Lung (tissue), 12 donors: ENCODE results near the gene TPMT. TPM values are rescaled to one million over a fixed set of nuclear protein-coding genes. Genes with fewer than 3 reads are reported as not detected.

Experiments
- ATAC-seq: fragments of 200-7000 bp; cut with Tn5 transposase; one replicate; pipeline ENCODE4 v1.9.1; 2020; ENCODE audit warnings: moderate number of reproducible peaks; ENCODE audit not compliant: insufficient read depth, low FRiP score
- DNase-seq, 3 donors: peaks; one replicate each; pipeline ENCODE4 v3.0.0-alpha.2; 2013 to 2017
- H3K27ac ChIP-seq, 2 donors: one replicate each; pipeline ENCODE4 v1.5.1; 2013; ENCODE audit warnings: mild to moderate bottlenecking in 2 of 2, moderate library complexity in 2 of 2, control low read depth in 1 of 2, inconsistent platforms in 1 of 2, low read depth in 1 of 2, low read length in 1 of 2
- H3K27me3 ChIP-seq, 3 donors: one replicate each; pipeline ENCODE4 v1.5.1; 2013; ENCODE audit warnings: low read length in 2 of 3; ENCODE audit not compliant: control insufficient read depth in 3 of 3, insufficient read depth in 3 of 3
- H3K36me3 ChIP-seq, 4 donors: one replicate each; pipeline ENCODE4 v1.5.1; 2013; ENCODE audit warnings: low read length in 4 of 4, mild to moderate bottlenecking in 1 of 4, moderate library complexity in 1 of 4; ENCODE audit not compliant: control insufficient read depth in 4 of 4, insufficient read depth in 4 of 4
- H3K4me1 ChIP-seq, 5 donors: one replicate each; pipeline ENCODE4 v1.5.1; 2013; ENCODE audit warnings: low read length in 5 of 5, mild to moderate bottlenecking in 2 of 5, moderate library complexity in 1 of 5; ENCODE audit not compliant: control insufficient read depth in 5 of 5, insufficient read depth in 5 of 5
- H3K4me3 ChIP-seq: one replicate; pipeline ENCODE4 v1.5.1; 2013; ENCODE audit warnings: mild to moderate bottlenecking, control low read depth, moderate library complexity
- H3K9ac ChIP-seq, 2 donors: one replicate each; pipeline ENCODE4 v1.5.1; 2013; ENCODE audit warnings: low read length in 2 of 2, control low read depth in 1 of 2; ENCODE audit not compliant: insufficient read depth in 1 of 2
- H3K9me3 ChIP-seq, 4 donors: one replicate each; pipeline ENCODE4 v1.5.1; 2013; ENCODE audit warnings: low read length in 3 of 4, mild to moderate bottlenecking in 1 of 4, moderate library complexity in 1 of 4; ENCODE audit not compliant: control insufficient read depth in 4 of 4, insufficient read depth in 3 of 4
- CTCF ChIP-seq: IDR thresholded peaks from 2 replicates; pipeline ENCODE4 v1.5.1; 2012; ENCODE audit warnings: mild to moderate bottlenecking; ENCODE audit errors: control extremely low read depth, extremely low read depth
- WGBS, 2 donors: extraction: QIAGEN DNeasy Blood & Tissue Kit; methylation state at CpG; one replicate each; pipeline ENCODE4 v1.1.7; 2013; 5-methylcytosine and 5-hydroxymethylcytosine counted together
- polyA plus RNA-seq, 2 donors: library from polyadenylated mRNA; stranded (reverse); fragments of 200-250 nt; gene quantifications; one replicate each; pipeline ENCODE4 v1.2.1, GENCODE V29; 2013
- total RNA-seq, 2 donors: library from RNA; depleted of rRNA in 1 of 2; stranded (reverse); fragments of >200 nt in 1 of 2; gene quantifications; one replicate each; pipeline ENCODE4 v1.2.1, GENCODE V29; 2014 to 2021
- donor health status: control.
- donor health status: control.
- donor health status: Bipolar disorder and iron deficiency.
- donor health status: healthy.
- donor health status: DM: yes; HTN: yes; CAD: no.

Gene TPMT
- total and polyA plus RNA-seq, 4 donors: 9.6 to 17.6 (median 13.8) TPM

- no peak overlapping the region for H3K4me3 ChIP-seq
- no peak overlapping the region for H3K9ac ChIP-seq
- no peaks in the 10 kb centered on the region for H3K4me1 ChIP-seq
- DNase-seq (no peak), ATAC-seq (no peak)
- H3K9me3 ChIP-seq: no peaks in the 10 kb centered on the region
- no peak overlapping the region for H3K27ac ChIP-seq
- H3K36me3 ChIP-seq: no peaks in the 10 kb centered on the region
- 84% methylated on average over 1 of the region's 1 CpG for WGBS, 2 donors
- no peak for TF ChIP-seq CTCF
- no peaks in the 10 kb centered on the region for H3K27me3 ChIP-seq
These were observed 64.5 kb downstream of the TPMT start for GRCh38 chr6:18090349-18090786.

- Histone ChIP-seq H3K27ac (no peak overlapping the region), H3K4me3 (no peak overlapping the region), H3K27me3 (no peaks in the 10 kb centered on the region), H3K9ac (no peak overlapping the region), H3K4me1 (no peaks in the 10 kb centered on the region), H3K9me3 (peaks cover 0 to 2% (median 0%) of the 10 kb centered on the region in 4 donors), H3K36me3 (no peaks in the 10 kb centered on the region)
- DNase-seq (peak; percentile 13 to 70 (median 60)), ATAC-seq (peak; percentile 63)
- 68 to 85% methylated on average over 5 of the region's 5 CpGs for WGBS, 2 donors
- no peak for TF ChIP-seq CTCF
These were observed 66.2 kb downstream of the TPMT start for GRCh38 chr6:18088419-18089296.

- Histone ChIP-seq H3K27ac (no peak overlapping the region), H3K36me3 (no peaks in the 10 kb centered on the region), H3K9ac (no peak overlapping the region), H3K4me1 (no peaks in the 10 kb centered on the region), H3K4me3 (no peak overlapping the region), H3K9me3 (peaks cover 0 to 2% (median 0%) of the 10 kb centered on the region in 4 donors), H3K27me3 (no peaks in the 10 kb centered on the region)
- 88 to 89% methylated on average over 5 of the region's 5 CpGs for WGBS, 2 donors
- DNase-seq (no peak), ATAC-seq (no peak)
- TF ChIP-seq CTCF: no peak
These were observed 67.3 kb downstream of the TPMT start for GRCh38 chr6:18087396-18088165.
